ENCODE results near the gene APH1B. TPM values are rescaled to one million over a fixed set of nuclear protein-coding genes. Genes with fewer than 3 reads are reported as not detected.
A peak's percentile ranks its signal among the peaks of the same experiment; 100 is the strongest.

APH1B gene
- total and polyA plus RNA-seq, 4 donors, result 2.0 to 10.6 (median 4.6) TPM

- 77% methylated on average over 6 of the region's 6 CpGs for WGBS
- no peaks in the 10 kb centered on the region for H3K9me3 ChIP-seq (ENCODE audit: control insufficient read depth in 4 of 4, low read length in 3 of 4)
- H3K4me1 ChIP-seq (ENCODE audit: control insufficient read depth in 4 of 4, insufficient read depth in 4 of 4, low read length in 3 of 4), result no peaks in the 10 kb centered on the region
- TF ChIP-seq GABPA (IDR thresholded peaks at IDR 0.05 in 1 of 2, conservative IDR thresholded peaks at IDR 0.05 in 1 of 2) (no peak), ZBTB33 (IDR thresholded peaks at IDR 0.05) (no peak), HNF4A (conservative IDR thresholded peaks at IDR 0.05) (peak in 1 of 2 donors; percentile 36), SP1 (IDR thresholded peaks at IDR 0.05) (peak; percentile 11), RAD21 (IDR thresholded peaks at IDR 0.05) (peak in 1 of 2 donors; percentile 40)
- peaks cover 3 to 9% (median 6%) of the 10 kb centered on the region in 4 donors for H3K36me3 ChIP-seq (ENCODE audit: control insufficient read depth in 4 of 4, insufficient read depth in 3 of 4, low read depth in 1 of 4, low read length in 3 of 4)
- no peak overlapping the region for H3K27ac ChIP-seq (ENCODE audit: low read depth in 1 of 2, low read length in 2 of 2)
- no peaks in the 10 kb centered on the region for H3K27me3 ChIP-seq (ENCODE audit: control insufficient read depth in 4 of 4, insufficient read depth in 4 of 4, low read length in 3 of 4)
- no peak overlapping the region for H3K4me3 ChIP-seq (ENCODE audit: low read depth in 1 of 3, low read length in 3 of 3)
- DNase-seq (ENCODE audit: low spot score), result peak; percentile 37
- no peak overlapping the region for H3K9ac ChIP-seq (ENCODE audit: low read depth in 1 of 2, low read length in 2 of 2)
Observed at GRCh38 chr15:63263519-63263918, 13.9 kb upstream of the APH1B start.

GRCh38 chr15:63264688-63265293 lies 12.6 kb upstream of the APH1B start:
- Histone ChIP-seq H3K9ac (ENCODE audit: low read depth in 1 of 2, low read length in 2 of 2) (no peak overlapping the region), H3K27ac (ENCODE audit: low read depth in 1 of 2, low read length in 2 of 2) (no peak overlapping the region), H3K4me1 (ENCODE audit: control insufficient read depth in 4 of 4, insufficient read depth in 4 of 4, low read length in 3 of 4) (no peaks in the 10 kb centered on the region), H3K27me3 (ENCODE audit: control insufficient read depth in 4 of 4, insufficient read depth in 4 of 4, low read length in 3 of 4) (no peaks in the 10 kb centered on the region), H3K36me3 (ENCODE audit: control insufficient read depth in 4 of 4, insufficient read depth in 3 of 4, low read depth in 1 of 4, low read length in 3 of 4) (peaks cover 3 to 9% (median 6%) of the 10 kb centered on the region in 4 donors), H3K4me3 (ENCODE audit: low read depth in 1 of 3, low read length in 3 of 3) (no peak overlapping the region), H3K9me3 (ENCODE audit: control insufficient read depth in 4 of 4, low read length in 3 of 4) (no peaks in the 10 kb centered on the region)
- TF ChIP-seq RAD21 (IDR thresholded peaks at IDR 0.05), result no peak
- no peak for TF ChIP-seq FOXA1 (IDR thresholded peaks at IDR 0.05)
- no peak for TF ChIP-seq TAF1 (conservative IDR thresholded peaks at IDR 0.05)
- no peak for TF ChIP-seq EGR1 (IDR thresholded peaks at IDR 0.05; ENCODE audit: low read depth in 2 of 2)
- TF ChIP-seq CTCF (IDR thresholded peaks at IDR 0.05; ENCODE audit: low read depth, low read length, missing input control), result no peak
- TF ChIP-seq HNF4G (IDR thresholded peaks at IDR 0.05), result no peak
- TF ChIP-seq YY1 (IDR thresholded peaks at IDR 0.05), result no peak
- TF ChIP-seq REST (IDR thresholded peaks at IDR 0.05), result no peak
- 72% methylated on average over 1 of the region's 1 CpG for WGBS
- DNase-seq (ENCODE audit: low spot score), result no peak
